NOMO-1 treated with DMSO at 0.1 percent for 48 hours (cell line): ENCODE measurements around the gene DNAH17.

Source experiments
- DNase-seq: peaks from one replicate; lab custom pipeline; 2025; ENCODE audit not compliant: unreplicated experiment; lab: John Stamatoyannopoulos, UW

DNAH17 gene

GRCh38 chr17:78575340-78575739 lies 1.9 kb downstream of the DNAH17 start:
- DNase-seq = no peak

- no peak for DNase-seq
Observed at GRCh38 chr17:78573955-78574354, 3.2 kb downstream of the DNAH17 start.

- DNase-seq = no peak
Observed at GRCh38 chr17:78572239-78573205, 4.7 kb downstream of the DNAH17 start.

GRCh38 chr17:78571329-78571728 lies 5.9 kb downstream of the DNAH17 start:
- DNase-seq = no peak

GRCh38 chr17:78568494-78569115 lies 8.6 kb downstream of the DNAH17 start:
- DNase-seq = peak; percentile 60

- DNase-seq = no peak
Observed at GRCh38 chr17:78567991-78568390, 9.2 kb downstream of the DNAH17 start.

GRCh38 chr17:78566947-78567346 lies 10.2 kb downstream of the DNAH17 start:
- no peak for DNase-seq

- DNase-seq = no peak
Observed at GRCh38 chr17:78563189-78564145, 13.7 kb downstream of the DNAH17 start.

- DNase-seq = no peak
Observed at GRCh38 chr17:78562734-78563133, 14.5 kb downstream of the DNAH17 start.

GRCh38 chr17:78561166-78561565 lies 16.0 kb downstream of the DNAH17 start:
- no peak for DNase-seq

GRCh38 chr17:78560731-78561130 lies 16.5 kb downstream of the DNAH17 start:
- DNase-seq = no peak

GRCh38 chr17:78559749-78560368 lies 17.3 kb downstream of the DNAH17 start:
- no peak for DNase-seq

- no peak for DNase-seq
Observed at GRCh38 chr17:78558989-78559388, 18.2 kb downstream of the DNAH17 start.

- no peak for DNase-seq
Observed at GRCh38 chr17:78558181-78558850, 18.9 kb downstream of the DNAH17 start.

- DNase-seq = no peak
Observed at GRCh38 chr17:78557598-78558039, 19.6 kb downstream of the DNAH17 start.

GRCh38 chr17:78556812-78557211 lies 20.4 kb downstream of the DNAH17 start:
- DNase-seq = no peak

GRCh38 chr17:78555746-78556401 lies 21.3 kb downstream of the DNAH17 start:
- no peak for DNase-seq

GRCh38 chr17:78550464-78550863 lies 26.7 kb downstream of the DNAH17 start:
- no peak for DNase-seq

- DNase-seq = no peak
Observed at GRCh38 chr17:78548725-78549124, 28.5 kb downstream of the DNAH17 start.

GRCh38 chr17:78547035-78547434 lies 30.2 kb downstream of the DNAH17 start:
- no peak for DNase-seq
